Measurements from ENCODE around the gene FAM181A.

The FAM181A gene

GRCh38 chr14:93950948-93951634, 23.9 kb downstream of the FAM181A start:
- DNase-seq (ENCODE audit: low read depth): no peak

- no peak for DNase-seq (ENCODE audit: low read depth)
Observed at GRCh38 chr14:93951635-93952540, 24.7 kb downstream of the FAM181A start.

- DNase-seq (ENCODE audit: low read depth): no peak
Observed at GRCh38 chr14:93952829-93953228, 25.7 kb downstream of the FAM181A start.

- no peak for DNase-seq (ENCODE audit: low read depth)
Observed at GRCh38 chr14:93953263-93953662, 26.1 kb downstream of the FAM181A start.

GRCh38 chr14:93953739-93954515, 26.8 kb downstream of the FAM181A start:
- no peak for DNase-seq (ENCODE audit: low read depth)

- DNase-seq (ENCODE audit: low read depth): no peak
Observed at GRCh38 chr14:93954516-93954830, 27.3 kb downstream of the FAM181A start.

- no peak for DNase-seq (ENCODE audit: low read depth)
Observed at GRCh38 chr14:93954900-93955849, 28.0 kb downstream of the FAM181A start.

- DNase-seq (ENCODE audit: low read depth): no peak
Observed at GRCh38 chr14:93955850-93956481, 28.8 kb downstream of the FAM181A start.

- DNase-seq (ENCODE audit: low read depth): no peak
Observed at GRCh38 chr14:93956514-93957332, 29.6 kb downstream of the FAM181A start.

- no peak for DNase-seq (ENCODE audit: low read depth)
Observed at GRCh38 chr14:93957333-93957710, 30.2 kb downstream of the FAM181A start.

- no peak for DNase-seq (ENCODE audit: low read depth)
Observed at GRCh38 chr14:93957751-93958566, 30.8 kb downstream of the FAM181A start.

- DNase-seq (ENCODE audit: low read depth): no peak
Observed at GRCh38 chr14:93958567-93959238, 31.6 kb downstream of the FAM181A start.

- peak; percentile 65 for DNase-seq (ENCODE audit: low read depth)
Observed at GRCh38 chr14:93959239-93960107, 32.3 kb downstream of the FAM181A start.

GRCh38 chr14:93960108-93960475, 32.9 kb downstream of the FAM181A start:
- DNase-seq (ENCODE audit: low read depth): no peak

- no peak for DNase-seq (ENCODE audit: low read depth)
Observed at GRCh38 chr14:93960774-93961438, 33.8 kb downstream of the FAM181A start.

GRCh38 chr14:93961620-93962019, 34.5 kb downstream of the FAM181A start:
- no peak for DNase-seq (ENCODE audit: low read depth)
